GM13977 (cell line): ENCODE results near the gene ATP13A3.

Experiments
- DNase-seq: peaks from one replicate; pipeline ENCODE4 v3.0.0; 2012; ENCODE audit warnings: low spot score
- in situ Hi-C: fragments of 300-500 bp; cut with MboI; formaldehyde crosslinking; loops from one replicate; pipeline ENCODE4 v1.12.0; 2022; ENCODE audit warnings: low sequenced_read_pairs, low pct_unique_long_range_greater_than_20kb, mixed read lengths, inconsistent platforms; ENCODE audit not compliant: unreplicated experiment
- TF ChIP-seq, protein P1 (sequence below): IDR thresholded peaks from 2 replicates; pipeline ENCODE4 v1.5.1; 2012; ENCODE audit warnings: mild to moderate bottlenecking, control low read depth; ENCODE audit not compliant: insufficient read depth; ENCODE audit errors: extremely low read depth, missing control alignments

Gene ATP13A3

DNA sequence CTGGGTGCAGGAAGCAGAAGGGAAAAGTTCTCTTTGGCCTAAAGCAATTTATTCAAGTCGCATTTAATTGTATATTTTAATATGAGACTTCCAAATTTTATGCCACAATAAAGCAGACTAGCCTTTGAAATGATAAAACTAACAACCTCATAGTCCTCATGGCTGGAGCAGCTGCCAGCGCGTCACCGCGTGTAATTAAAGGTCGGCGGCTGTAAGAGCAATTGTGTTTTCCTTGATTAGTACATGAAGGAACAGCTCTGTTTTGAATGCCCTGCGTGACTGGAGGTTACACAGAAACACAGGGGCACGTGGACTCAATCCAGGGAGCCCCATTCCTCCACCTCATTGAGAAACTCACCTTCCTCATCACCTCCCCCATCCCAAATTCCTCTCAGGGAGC is 107.2 kb downstream of the ATP13A3 start:
- TF ChIP-seq, protein P1, sequence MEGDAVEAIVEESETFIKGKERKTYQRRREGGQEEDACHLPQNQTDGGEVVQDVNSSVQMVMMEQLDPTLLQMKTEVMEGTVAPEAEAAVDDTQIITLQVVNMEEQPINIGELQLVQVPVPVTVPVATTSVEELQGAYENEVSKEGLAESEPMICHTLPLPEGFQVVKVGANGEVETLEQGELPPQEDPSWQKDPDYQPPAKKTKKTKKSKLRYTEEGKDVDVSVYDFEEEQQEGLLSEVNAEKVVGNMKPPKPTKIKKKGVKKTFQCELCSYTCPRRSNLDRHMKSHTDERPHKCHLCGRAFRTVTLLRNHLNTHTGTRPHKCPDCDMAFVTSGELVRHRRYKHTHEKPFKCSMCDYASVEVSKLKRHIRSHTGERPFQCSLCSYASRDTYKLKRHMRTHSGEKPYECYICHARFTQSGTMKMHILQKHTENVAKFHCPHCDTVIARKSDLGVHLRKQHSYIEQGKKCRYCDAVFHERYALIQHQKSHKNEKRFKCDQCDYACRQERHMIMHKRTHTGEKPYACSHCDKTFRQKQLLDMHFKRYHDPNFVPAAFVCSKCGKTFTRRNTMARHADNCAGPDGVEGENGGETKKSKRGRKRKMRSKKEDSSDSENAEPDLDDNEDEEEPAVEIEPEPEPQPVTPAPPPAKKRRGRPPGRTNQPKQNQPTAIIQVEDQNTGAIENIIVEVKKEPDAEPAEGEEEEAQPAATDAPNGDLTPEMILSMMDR, result no peak
- DNase-seq, result no peak
- in situ Hi-C loops, result no loop called here

GRCh38 chr3:194379231-194379630 is 107.6 kb downstream of the ATP13A3 start:
- in situ Hi-C loops, result no loop called here
- no peak for DNase-seq
- TF ChIP-seq, protein P1, result no peak

GRCh38 chr3:194377708-194378107 is 109.1 kb downstream of the ATP13A3 start:
- TF ChIP-seq, protein P1, result no peak
- no peak for DNase-seq
- in situ Hi-C loops, result no loop called here

GRCh38 chr3:194376241-194376560 is 110.6 kb downstream of the ATP13A3 start:
- in situ Hi-C loops, result no loop called here
- DNase-seq, result no peak
- TF ChIP-seq, protein P1, result no peak

- TF ChIP-seq, protein P1, result no peak
These were observed 111.1 kb downstream of the ATP13A3 start for GRCh38 chr3:194375473-194376240.

DNA sequence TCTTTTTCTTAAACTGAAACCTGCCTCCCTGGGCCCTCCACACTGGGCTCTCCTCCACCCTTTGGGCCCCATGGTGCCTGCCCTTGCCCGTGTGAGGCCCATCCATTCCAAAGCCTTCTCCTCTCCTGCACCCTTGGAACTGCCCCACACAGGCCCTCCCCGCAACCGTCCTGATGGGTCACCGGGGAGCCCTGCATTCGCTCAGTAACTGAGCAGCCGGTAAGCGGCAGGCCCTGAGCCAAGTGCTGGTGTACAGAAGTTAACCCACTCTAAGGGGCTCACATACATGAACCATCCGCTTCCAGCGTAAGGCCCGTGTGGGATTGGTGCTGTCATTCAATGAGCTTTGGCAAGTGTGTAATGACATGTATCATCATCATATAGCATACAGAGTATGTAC is 111.9 kb downstream of the ATP13A3 start:
- in situ Hi-C loops, result no loop called here
- TF ChIP-seq, protein P1, result no peak

More at GRCh38 chr3:194375473-194376240, 111.1 kb downstream of the ATP13A3 start:
- in situ Hi-C loops, result no loop called here
- no peak for DNase-seq

More for the DNA sequence above, 111.9 kb downstream of the ATP13A3 start:
- no peak for DNase-seq
